HG03460 (cell line): Measurements from ENCODE around the gene DEUP1.
"Not testable (repeated sequence)": the region's sequence is repeated elsewhere in the genome, so short reads cannot be mapped to it uniquely, and the experiment has no call there.

Experiments used
- ATAC-seq: cut with Tn5 transposase; IDR thresholded peaks from one replicate; pipeline ENCODE4 v1.9.1; 2021; ENCODE audit not compliant: unreplicated experiment

DEUP1 gene, protein sequence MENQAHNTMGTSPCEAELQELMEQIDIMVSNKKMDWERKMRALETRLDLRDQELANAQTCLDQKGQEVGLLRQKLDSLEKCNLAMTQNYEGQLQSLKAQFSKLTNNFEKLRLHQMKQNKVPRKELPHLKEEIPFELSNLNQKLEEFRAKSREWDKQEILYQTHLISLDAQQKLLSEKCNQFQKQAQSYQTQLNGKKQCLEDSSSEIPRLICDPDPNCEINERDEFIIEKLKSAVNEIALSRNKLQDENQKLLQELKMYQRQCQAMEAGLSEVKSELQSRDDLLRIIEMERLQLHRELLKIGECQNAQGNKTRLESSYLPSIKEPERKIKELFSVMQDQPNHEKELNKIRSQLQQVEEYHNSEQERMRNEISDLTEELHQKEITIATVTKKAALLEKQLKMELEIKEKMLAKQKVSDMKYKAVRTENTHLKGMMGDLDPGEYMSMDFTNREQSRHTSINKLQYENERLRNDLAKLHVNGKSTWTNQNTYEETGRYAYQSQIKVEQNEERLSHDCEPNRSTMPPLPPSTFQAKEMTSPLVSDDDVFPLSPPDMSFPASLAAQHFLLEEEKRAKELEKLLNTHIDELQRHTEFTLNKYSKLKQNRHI

DNA sequence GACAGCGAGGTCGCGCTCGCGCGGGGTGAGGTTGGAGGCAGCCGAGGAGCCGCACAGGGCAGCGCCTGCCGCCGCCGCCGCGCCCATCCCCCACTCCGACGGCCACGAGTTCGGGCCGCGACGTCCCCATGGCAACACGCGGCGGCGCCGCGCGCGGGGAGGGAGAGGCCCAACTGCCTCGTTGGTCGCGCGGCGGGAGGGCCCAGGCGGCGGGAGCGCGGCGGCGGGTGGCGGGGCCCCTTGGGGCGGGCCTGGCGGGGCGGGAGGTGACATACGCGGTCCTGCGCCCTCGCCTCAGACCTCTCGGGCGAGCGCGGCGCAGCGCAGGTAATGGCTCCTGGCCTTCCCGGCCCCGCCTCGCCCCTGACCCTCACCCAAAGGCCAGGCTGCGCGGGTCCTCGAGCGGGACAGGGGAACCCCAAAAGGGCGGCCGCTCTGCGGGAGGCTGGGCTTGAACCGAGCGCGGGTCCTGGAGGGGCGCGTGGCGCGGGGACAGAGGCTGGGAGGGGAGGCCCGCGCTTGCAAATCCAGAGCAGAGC, at the start of gene DEUP1:
Gene DEUP1 (plus strand): TSS at position 297 of the 539 bp plus-strand sequence. CDS start 1,518 bp downstream, outside the sequence.
- ATAC-seq: no peak

DNA sequence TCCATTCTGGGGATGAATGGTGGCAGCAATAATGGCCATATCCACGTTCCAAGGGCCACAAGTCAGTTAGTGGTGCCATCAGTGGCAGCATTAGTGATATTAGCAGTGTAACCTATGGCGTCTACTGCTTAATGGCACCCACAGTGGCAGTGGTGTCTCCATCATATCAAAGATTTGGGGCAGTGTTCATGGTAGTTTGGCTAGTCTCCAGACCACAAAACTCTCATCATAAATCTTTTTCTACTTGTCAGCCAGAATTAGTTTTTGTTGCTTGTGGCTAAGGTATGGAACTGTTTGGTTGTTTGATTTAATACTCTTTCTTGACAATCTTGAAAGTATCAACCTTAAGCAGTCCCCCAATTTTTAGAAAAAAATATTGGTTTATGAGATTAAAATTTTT, 45.1 kb upstream of the DEUP1 start:
- no peak for ATAC-seq

- ATAC-seq: no peak
Observed at GRCh38 chr11:93287434-93287833, 43.1 kb upstream of the DEUP1 start.

DNA sequence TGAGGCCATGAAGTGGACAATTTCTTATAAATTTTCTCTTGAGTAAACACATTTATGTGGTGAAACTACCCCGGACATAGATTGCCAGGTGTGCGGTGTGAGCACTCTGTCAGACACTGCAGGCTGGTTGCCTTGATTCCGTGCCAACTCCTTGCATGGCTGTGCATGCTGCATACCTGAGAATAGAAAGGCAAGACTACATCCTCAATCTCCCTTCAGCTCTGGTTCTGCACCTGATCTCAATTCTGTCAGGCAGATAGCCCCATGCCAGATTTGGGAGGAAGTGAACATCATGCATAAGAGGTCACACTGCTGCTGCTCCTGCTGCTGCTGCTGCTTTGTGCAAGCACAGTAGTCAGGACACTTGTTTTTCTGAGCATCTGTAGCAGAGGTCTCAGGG, 42.5 kb upstream of the DEUP1 start:
- no peak for ATAC-seq

DNA sequence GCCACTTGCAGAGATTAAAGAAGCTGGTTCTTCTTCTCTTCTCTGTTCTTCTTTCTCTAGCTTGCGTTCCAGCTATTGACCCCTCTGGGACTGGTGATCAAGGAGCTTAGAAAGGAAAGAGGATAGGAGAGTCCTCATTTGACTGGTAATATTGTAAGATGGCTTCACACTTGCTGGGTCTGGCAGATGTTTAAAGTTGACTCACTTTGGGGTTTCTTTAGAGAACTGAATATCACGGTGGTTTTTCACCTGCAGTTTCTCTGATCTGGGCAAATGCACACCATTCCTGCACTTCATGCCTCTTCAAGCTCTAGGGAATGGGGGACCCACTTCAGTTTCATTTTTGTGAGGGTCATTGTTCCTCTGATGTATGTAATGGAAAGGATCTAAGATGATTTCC, 41.8 kb upstream of the DEUP1 start:
- ATAC-seq: no peak

DNA sequence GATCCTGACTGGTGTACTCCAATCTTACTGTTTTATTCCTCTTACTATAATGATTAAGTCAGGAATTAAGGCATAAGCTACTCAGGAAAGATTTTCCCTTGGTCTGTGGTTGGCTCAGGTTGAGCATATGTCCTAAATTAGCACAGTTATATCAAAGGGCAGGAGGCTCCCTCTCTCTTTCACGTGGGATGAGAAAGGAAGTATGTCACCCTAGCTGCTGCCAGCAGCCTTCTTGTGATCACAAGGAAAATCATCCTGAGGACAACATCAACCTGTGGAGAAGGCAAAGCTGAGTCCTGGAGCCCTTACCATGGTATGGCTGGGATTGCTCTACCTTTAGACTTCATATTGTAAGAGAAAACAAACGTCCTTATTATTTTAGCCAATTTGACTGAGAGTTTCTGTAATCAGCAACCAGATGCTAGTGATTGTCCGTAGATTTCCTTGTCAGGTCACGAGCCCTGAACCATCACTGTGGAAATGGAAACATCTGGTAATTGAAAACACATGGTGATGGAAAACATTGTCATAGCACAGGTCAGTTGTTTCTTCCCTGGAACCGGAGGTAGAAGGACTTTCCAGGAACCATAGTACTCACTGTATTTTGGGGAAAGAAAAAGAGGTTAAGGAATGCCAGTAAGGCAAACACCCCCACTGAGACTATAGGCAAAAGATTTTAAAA, 40.6 kb upstream of the DEUP1 start:
- ATAC-seq: no peak

DNA sequence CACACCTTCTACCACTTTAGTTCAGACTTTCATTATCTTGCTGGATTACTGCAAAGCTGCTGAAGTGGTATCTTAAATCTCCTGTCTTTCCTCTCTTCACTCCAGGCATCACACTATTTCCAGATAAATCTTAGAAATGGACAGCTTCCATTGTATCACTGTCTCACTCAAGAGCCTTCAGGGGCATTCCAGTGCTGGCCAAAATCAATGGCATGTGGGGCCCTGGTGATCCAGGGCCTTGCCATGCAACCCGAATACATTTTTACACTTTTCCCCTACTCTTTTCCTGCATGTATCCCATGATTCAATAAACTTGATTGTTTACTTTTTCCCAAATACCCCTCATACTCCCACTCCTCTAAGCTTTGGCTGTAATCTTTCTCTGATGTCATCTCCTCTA, 39.4 kb upstream of the DEUP1 start:
- no peak for ATAC-seq

DNA sequence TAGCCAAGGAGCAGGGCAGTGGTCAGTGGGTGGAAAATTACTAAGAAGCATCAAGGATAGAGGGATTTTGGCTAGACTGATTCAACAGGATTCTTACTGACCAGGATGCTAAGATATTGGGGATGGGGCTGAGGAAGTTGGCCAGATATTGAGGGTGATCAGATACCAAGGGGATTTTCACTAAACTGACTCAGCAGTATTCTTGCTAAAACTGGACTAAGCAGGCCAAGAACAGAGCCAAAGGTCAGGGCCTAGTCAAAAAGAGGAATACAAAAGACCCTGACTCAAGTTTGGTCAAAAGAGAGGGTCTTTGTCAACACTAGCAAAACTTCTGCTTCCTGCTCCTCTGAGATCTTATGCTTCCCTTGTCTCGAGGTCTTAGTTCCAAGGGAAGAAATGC, 38.6 kb upstream of the DEUP1 start:
- no peak for ATAC-seq

GRCh38 chr11:93295921-93296575, 34.5 kb upstream of the DEUP1 start:
- ATAC-seq: no peak

GRCh38 chr11:93303689-93304088, 26.9 kb upstream of the DEUP1 start:
- ATAC-seq: no peak

- ATAC-seq: not testable (repeated sequence)
Observed at GRCh38 chr11:93314399-93314798, 16.1 kb upstream of the DEUP1 start.

- no peak for ATAC-seq
Observed at GRCh38 chr11:93319224-93319839, 11.2 kb upstream of the DEUP1 start.

DNA sequence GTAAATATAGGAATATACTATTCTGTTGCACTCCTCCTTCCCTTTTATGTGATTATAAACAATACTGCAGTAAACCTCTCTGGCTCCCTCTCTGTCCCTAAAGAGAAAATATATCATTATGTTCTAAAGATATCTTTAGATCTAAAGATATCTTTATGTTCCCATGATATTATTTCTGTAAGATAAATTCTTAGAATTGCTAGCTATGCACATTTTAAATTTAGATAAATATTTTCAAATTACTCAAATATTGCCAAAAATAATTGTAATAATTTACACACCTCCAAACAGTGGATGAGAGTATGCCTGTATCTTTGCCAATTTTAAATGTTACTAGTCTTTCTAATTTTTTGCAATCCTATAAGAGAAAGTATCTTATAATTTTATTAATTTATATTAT, 10.3 kb upstream of the DEUP1 start:
- ATAC-seq: no peak

GRCh38 chr11:93322207-93322606, 8.3 kb upstream of the DEUP1 start:
- ATAC-seq: no peak

DNA sequence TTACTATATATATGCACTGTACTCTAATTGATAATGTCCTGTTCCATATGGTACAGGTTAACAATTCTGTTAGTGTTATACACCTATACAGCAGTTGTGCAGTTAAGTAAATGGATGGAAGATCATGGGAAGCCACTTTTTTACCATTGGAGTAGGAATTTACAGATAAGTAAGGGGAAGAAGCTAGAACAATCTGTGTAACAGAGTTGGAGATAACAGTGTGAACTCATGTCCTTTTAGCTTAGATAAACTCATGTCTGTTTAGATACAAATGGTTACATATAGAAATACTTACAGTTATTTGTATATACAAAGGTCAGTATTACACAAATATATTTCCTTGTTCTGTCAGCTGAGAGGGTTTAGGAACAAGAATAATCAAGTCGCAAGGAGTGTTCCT, 6.8 kb upstream of the DEUP1 start:
- no peak for ATAC-seq

GRCh38 chr11:93324500-93324899, 6.0 kb upstream of the DEUP1 start:
- no peak for ATAC-seq

DNA sequence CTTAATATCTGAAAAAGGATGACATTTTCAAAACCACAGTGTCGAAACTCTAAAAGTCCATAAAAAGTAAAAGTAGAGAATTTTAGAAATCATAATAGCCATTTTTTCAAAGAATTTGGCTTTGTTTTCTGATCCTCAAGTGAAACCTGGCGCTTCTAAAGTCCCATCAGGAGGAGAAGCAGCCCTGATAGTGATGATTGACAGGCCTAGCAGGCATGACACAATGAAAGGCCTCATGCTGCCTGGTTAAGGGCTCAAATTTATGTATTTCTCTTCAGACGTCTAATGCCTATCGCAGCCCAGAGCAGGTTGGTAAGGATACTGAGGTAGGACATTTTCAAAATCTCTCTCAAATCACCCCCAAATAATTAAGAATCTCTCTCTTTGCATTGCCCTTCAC, 3.9 kb upstream of the DEUP1 start:
- no peak for ATAC-seq

DNA sequence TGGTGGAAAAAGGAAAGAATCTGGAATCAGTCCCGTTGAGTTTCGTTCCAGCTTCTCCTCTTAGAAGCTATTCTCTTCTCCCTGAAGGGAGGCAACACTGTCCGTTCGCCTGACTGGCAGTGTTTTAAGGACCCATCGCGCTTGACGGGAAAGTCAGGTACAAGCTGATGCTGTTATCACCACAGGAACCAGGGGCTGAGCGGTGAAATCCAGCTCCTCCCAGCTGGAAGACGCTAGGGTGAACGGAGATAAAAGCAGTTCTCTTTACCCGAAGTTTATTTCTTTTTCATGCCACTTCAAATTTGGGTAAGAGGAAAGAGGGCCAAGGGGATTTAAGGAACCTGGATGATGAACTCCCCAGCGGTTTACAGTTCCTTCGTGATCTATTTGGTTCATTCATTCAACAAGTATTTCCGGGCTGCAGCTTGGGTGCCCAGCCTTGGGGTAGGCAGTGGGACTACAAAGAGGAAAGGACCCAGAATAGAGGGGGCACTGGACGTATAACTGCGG, 551 bp upstream of the DEUP1 start:
- no peak for ATAC-seq

DNA sequence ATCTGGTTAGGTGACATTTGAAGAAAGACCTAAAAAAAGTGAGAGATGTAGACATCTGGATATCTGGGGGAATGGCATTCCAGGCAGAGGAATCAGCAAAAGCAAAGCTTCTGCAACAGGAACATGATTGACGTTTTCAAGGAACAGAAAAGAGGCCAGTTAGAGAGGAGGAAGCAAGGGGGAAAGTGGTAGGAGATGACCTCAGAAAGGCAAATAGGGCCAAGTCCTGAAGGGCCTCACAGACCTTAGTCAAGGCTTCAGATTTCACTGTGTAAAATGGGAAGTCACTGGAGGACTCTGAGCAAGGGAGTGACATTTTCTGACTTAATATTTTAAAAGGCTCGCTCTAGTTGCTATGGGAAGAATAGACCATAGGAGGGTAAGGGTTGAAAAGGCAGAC, 9.7 kb downstream of the DEUP1 start:
- ATAC-seq: no peak

DNA sequence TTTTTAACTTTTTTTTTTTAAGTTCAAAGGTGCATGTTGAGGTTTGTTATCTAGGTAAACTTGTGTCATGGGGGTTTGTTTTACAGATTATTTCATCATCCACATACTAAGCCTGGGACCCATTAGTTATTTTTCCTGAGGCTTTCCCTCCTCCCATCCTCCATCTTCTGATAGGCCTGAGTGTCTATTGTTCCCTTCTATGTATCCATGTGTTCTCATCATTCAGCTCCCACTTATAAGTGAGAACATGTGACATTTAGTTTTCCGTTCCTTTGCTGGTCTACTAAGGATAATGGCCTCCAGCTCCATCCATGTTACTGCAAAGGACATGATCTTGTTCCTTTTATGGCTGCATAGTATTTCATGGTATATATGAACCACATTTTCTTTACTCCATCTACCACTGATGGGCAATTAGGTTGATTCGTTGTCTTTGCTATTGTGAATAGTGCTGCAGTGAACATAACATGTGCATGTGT, 14.4 kb downstream of the DEUP1 start:
- no peak for ATAC-seq

- ATAC-seq: no peak
Observed at GRCh38 chr11:93348930-93349329, 18.4 kb downstream of the DEUP1 start.
